HFFc6 (cell line): ENCODE results near the gene CTNNBL1. TPM values are rescaled to one million over a fixed set of nuclear protein-coding genes. Genes with fewer than 3 reads are reported as not detected.

Source experiments
- DNase-seq: peaks from one replicate; pipeline ENCODE4 v3.0.0-alpha.2; 2018
- H3K27ac Mint-ChIP-seq: 2 replicates; pipeline ENCODE4 v1.8.0; 2020; ENCODE audit warnings: mild to moderate bottlenecking, mixed read lengths
- H3K27me3 Mint-ChIP-seq: 2 replicates; pipeline ENCODE4 v1.8.0; 2021; ENCODE audit warnings: mild to moderate bottlenecking, moderate library complexity, mixed read lengths; ENCODE audit not compliant: insufficient read depth
- H3K36me3 Mint-ChIP-seq: 2 replicates; pipeline ENCODE4 v1.8.0; 2021; ENCODE audit warnings: low read depth, mixed read lengths
- H3K4me1 Mint-ChIP-seq: 2 replicates; pipeline ENCODE4 v1.8.0; 2020; ENCODE audit warnings: low read depth, mixed read lengths
- H3K4me3 Mint-ChIP-seq: 2 replicates; pipeline ENCODE4 v1.8.0; 2020; ENCODE audit warnings: mild to moderate bottlenecking, moderate library complexity, mixed read lengths
- H3K9me3 Mint-ChIP-seq: 2 replicates; pipeline ENCODE4 v1.8.0; 2020; ENCODE audit warnings: mild to moderate bottlenecking, mixed read lengths
- CTCF ChIP-seq: fragments of 200-600 bp; sonication (generic); IDR thresholded peaks from 2 replicates; pipeline ENCODE4 v1.5.0; 2021; ENCODE audit warnings: antibody characterized with exemption, mild to moderate bottlenecking
- total RNA-seq, 6 experiments: library from RNA; stranded (reverse); fragmentation: NEBNext Ultra II Directional; extraction: Animal tissue kit (Norgen Biotek cat#: 25700); gene quantifications; 2 replicates in 1 of 6; 3 replicates in 5 of 6; pipeline ENCODE4 v1.2.3, GENCODE V29; 2021

The CTNNBL1 gene
- total RNA-seq, 6 experiments from 2014 or later, result 49.7 to 62.4 (median 59.5) TPM

GRCh38 chr20:37872161-37872560 is 178.3 kb downstream of the CTNNBL1 start:
- no peak overlapping the region for H3K4me3 Mint-ChIP-seq
- H3K4me1 Mint-ChIP-seq, result peaks cover 8% of the 10 kb centered on the region; the same call in 1 of the 2 replicates
- H3K9me3 Mint-ChIP-seq, result no peaks in the 10 kb centered on the region
- peaks cover 10% of the 10 kb centered on the region; the same call in 1 of the 2 replicates for H3K36me3 Mint-ChIP-seq
- DNase-seq, result no peak
- no peak for TF ChIP-seq CTCF
- H3K27me3 Mint-ChIP-seq, result peaks cover 2% of the 10 kb centered on the region; the same call in 1 of the 2 replicates
- no peak overlapping the region for H3K27ac Mint-ChIP-seq

- H3K27ac Mint-ChIP-seq, result no peak overlapping the region
- H3K4me1 Mint-ChIP-seq, result peaks cover 8% of the 10 kb centered on the region; the same call in 1 of the 2 replicates
- peaks cover 9% of the 10 kb centered on the region for H3K27me3 Mint-ChIP-seq
- no peak for DNase-seq
- H3K9me3 Mint-ChIP-seq, result no peaks in the 10 kb centered on the region
- peaks cover 10% of the 10 kb centered on the region; the same call in 1 of the 2 replicates for H3K36me3 Mint-ChIP-seq
- no peak overlapping the region for H3K4me3 Mint-ChIP-seq
- no peak for TF ChIP-seq CTCF
Observed at GRCh38 chr20:37873884-37874283, 180.1 kb downstream of the CTNNBL1 start.

- Mint-ChIP-seq H3K4me1 (no peaks in the 10 kb centered on the region), H3K27ac (no peak overlapping the region), H3K9me3 (no peaks in the 10 kb centered on the region), H3K27me3 (peaks cover 7% of the 10 kb centered on the region), H3K4me3 (no peak overlapping the region), H3K36me3 (peaks cover 4% of the 10 kb centered on the region; the same call in 1 of the 2 replicates)
- no peak for TF ChIP-seq CTCF
- DNase-seq, result no peak
Observed at GRCh38 chr20:37875460-37876175, 181.8 kb downstream of the CTNNBL1 start.

- no peak for TF ChIP-seq CTCF
- Mint-ChIP-seq H3K4me3 (no peak overlapping the region), H3K36me3 (no peaks in the 10 kb centered on the region), H3K27ac (no peak overlapping the region), H3K4me1 (no peaks in the 10 kb centered on the region), H3K9me3 (no peaks in the 10 kb centered on the region), H3K27me3 (peaks cover 12% of the 10 kb centered on the region)
- DNase-seq, result no peak
Observed at GRCh38 chr20:37876863-37877262, 183.0 kb downstream of the CTNNBL1 start.

GRCh38 chr20:37877832-37878772 is 184.3 kb downstream of the CTNNBL1 start:
- no peak for TF ChIP-seq CTCF
- Mint-ChIP-seq H3K27me3 (peaks cover 17% of the 10 kb centered on the region), H3K4me3 (no peak overlapping the region), H3K36me3 (no peaks in the 10 kb centered on the region), H3K27ac (no peak overlapping the region), H3K9me3 (no peaks in the 10 kb centered on the region), H3K4me1 (no peaks in the 10 kb centered on the region)
- DNase-seq, result no peak
